Fibroblast of skin of left quadriceps (primary cell): Measurements from ENCODE around the gene GSTT2.
"Not testable (repeated sequence)": the region's sequence is repeated elsewhere in the genome, so short reads cannot be mapped to it uniquely, and the experiment has no call there.

Experiments used
- DNase-seq, 2 experiments: peaks; one replicate each; pipeline ENCODE4 v3.0.0-alpha.2; 2013; ENCODE audit warnings: low read depth in 2 of 2

Gene GSTT2

GRCh38 chr22:23974345-23974744 is 5.6 kb upstream of the GSTT2 start, which contains the start of gene DDT:
DDT (minus strand) TSS chr22:23974441; CDS start chr22:23974414, 27 bp downstream.
- DNase-seq: not testable (repeated sequence)

DNA sequence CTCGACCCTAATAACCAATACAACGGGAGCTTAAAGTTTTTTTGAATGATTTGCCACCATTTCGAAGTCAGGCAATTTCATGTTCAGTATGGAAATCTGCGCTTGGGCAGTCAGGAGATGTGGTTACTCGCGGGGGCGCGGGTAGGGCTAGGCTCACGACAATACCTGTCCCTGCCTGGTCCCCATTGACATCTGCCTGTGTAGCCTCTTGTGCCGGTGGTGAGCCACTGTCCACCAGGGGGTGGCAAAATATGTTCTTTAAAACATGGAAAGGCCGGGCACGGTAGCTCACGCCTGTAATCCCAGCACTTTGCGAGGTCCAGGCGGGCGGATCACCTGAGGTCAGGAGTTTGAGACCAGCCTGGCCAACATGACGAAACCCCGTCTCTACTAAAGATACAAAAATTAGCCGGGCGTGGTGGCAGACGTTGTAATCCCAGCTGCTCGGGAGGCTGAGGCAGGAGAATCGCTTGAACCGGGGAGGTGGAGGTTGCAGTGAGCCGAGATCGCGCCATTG is 5.0 kb upstream of the GSTT2 start:
- not testable (repeated sequence) for DNase-seq

DNA sequence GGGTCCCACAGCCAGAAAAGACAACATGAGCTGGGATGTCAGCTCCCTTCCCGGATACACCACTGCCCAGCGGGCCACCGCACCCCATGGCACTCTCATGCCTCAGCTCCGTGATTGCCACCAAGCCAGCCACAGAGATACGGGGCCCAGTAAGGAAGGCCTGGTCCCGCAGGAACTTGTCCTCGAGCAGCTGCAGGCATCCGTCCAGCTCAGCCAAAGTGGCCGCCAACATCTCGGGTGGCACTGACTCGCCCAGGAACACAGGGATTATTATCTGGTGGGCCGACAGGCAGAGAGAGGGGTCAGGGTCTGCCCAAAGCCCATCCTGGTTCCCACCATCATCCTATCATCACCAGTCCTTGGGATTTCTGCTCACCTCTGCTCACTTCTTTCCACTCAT is 2.6 kb upstream of the GSTT2 start:
- not testable (repeated sequence) for DNase-seq

GRCh38 chr22:23980567-23980966 is 633 bp downstream of the GSTT2 start:
- DNase-seq: not testable (repeated sequence)

DNA sequence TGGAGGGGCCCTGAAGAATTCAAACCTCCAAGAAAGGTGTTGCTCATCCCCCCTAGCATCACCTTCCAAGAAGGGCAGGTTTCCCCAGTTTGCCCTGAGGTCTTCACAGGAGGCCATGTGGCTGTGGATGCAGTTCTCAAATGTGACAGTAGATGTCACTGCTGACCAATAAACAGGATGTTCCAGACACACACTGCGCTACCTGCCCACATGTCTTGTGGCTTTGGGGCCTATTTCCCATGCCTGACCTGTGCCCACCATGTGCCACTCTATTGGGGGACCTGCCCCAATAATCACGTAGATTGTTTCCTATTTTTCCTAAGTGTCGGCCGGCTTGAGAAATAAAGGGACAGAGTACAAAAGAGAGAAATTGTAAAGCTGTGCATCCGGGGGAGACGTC is 4.5 kb downstream of the GSTT2 start:
- peak; percentile 1 to 4 for DNase-seq

- not testable (repeated sequence) for DNase-seq
Measured at GRCh38 chr22:23986089-23986488, 6.2 kb downstream of the GSTT2 start.

DNA sequence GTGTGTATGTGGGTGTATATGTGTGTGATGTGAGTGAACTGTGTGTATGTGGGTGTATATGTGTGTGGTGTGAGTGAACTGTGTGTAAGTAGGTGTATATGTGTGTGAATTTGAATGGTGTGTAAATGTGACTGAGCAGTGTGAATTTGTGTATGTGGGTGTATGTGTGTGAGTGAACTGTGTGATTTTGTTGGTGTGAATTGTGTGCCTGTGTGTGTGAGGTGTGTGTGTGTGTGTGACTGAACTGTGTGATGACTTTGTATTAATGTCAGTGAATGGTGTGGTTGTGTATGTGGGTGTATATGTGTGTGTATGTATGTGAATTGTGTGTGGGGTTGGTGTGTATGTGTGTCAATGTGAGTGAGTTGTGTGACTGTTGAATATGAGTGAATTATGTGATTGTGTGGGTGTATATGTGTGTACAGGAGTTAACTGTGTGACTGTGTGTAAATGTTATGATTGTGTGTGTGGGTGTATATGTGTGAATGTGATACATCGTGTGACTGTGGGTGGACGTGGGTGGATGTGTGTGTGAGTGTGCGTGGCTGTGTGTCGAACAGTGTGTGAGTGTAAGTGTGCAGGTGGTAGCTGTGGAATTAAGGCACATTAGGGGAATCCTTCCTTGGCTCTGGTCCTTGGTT is 6.7 kb downstream of the GSTT2 start:
- not testable (repeated sequence) for DNase-seq

DNA sequence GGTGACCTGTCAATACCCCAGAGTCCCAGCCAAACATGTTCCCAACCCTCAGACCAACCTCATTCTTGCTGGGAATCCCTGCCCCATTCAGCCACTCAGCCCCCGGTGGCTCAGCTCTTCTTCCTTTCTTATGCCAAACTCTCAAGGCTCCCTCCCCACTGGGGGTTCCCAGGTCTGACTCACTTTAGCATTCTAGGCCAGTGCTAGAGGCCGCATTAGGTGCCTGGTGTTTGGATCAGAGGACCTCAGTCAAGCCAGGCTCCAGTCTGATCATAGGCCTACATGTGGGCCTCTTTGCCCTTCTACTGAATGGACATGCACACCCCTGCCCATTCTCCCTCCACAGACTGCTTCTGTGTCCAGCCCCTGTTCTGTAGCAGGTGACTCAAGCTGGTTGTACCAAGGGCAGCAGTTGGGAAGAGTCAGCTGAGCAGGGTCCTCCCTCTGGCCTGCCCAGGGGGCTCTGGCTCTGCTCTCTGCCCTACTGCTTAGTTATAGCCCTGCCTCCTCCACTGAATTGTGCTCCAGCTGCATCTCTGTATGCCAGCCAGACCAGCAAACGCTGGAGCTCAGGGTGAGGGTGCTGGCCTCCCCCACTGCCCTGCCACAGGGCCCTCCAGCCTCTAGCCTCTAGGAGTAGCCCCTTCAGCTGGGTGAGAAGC is 9.8 kb downstream of the GSTT2 start:
- not testable (repeated sequence) for DNase-seq

GRCh38 chr22:23993080-23993479 is 13.1 kb downstream of the GSTT2 start:
- DNase-seq: not testable (repeated sequence)

DNA sequence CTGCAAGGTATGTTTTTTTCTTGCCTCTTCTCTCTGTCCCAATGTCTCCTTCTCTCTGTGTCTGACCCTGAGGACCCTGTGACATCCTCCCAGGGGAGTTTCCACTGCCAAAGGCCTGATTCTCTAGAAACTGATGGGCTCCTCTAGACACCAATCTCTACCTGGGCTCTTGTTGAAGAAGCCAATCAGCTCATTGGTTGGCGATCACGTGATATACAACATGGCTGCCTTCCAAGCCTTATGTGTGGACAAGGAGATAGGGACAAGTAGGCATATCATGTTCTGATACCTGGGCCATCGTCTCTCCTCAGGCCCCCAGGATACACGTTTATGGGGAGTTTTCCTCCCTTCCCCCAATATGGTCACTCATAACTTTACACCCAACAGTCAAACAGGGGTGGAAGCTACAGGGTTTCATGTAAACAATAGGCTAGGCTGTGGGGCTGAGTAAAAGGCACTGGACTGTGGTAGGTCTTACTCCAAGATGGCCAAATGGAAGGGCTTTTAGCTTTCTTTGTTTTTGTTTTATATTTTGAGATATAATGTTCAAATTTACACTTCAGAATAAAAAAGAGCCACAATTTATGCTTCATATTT is 13.7 kb downstream of the GSTT2 start:
- not testable (repeated sequence) for DNase-seq

GRCh38 chr22:23997092-23997491 is 17.2 kb downstream of the GSTT2 start:
- DNase-seq: no peak

- not testable (repeated sequence) for DNase-seq
Measured at GRCh38 chr22:23999779-24000178, 19.8 kb downstream of the GSTT2 start.

DNA sequence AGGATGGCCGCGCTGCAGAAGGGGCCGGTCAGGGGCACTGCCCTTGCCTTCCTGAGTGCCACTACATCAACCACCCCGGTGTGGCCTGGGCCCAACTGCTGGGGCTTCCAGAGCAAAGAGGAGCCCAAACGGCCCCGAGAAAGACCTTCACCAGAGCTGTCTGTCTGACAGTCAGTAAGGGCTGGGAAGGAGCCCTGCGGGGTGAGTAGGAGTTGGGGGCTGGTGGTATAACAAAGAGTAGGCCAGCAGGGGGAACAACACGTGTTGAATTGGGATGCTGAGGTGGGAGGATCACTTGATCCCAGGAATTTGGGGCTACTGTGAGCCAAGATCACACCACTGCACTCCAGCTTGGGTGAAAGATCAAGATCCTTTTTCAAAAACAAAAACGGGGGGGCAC is 21.4 kb downstream of the GSTT2 start:
- no peak for DNase-seq

DNA sequence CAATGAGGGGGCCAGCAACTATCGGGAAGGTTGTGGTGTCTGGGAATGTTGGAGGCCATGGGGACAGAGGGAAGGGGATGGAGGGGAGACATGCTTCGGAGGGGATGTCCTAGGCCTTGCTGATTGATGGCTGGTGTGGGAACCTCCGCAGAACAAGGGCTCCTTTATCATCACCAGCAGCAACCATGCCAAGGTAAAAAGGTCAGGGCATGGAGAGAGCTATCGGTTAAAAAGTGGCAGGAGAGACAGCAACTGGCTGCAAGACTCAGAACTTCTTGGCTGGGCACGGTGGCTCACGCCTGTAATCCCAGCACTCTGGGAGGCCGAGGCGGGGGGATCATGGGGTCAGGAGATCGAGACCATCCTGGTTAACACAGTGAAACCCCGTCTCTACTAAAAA is 22.3 kb downstream of the GSTT2 start:
- no peak for DNase-seq

DNA sequence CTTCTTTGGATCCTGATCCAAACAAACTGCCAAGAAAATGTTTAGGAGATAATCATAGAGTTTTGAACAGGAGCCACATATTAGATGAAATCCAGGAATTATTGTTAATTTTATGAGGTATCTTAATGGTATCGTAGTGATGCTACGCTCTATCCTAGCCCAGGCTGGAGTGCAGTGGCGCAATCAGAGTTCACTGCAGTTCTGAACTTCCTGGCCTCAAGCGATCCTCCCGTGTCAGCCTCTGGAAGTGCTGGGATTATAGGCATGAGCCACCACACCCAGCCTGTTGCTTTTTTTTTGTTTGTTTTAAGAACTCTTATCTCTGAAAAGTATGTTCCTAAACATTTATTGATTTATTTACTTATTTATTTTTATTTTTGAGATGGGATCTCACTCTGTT is 22.9 kb downstream of the GSTT2 start:
- DNase-seq: no peak

DNA sequence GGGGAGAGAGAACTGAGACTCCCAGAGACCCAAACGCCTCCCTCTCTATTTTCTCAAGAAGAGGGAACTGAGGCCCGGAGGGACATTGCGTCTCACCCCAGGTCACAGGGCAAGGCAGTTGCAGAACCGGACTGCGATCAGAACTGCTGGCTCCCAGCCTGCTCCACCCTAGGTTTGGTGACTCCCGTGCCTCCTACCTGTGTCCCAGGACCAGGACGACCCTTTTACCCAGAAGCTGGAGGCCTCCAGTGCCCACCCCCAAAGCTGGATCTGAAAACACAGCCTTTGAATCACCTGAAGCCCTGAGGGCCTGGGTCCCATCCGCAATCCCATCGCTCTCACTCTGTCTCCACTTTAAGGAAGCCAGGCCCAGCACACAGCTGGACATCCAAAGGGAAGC is 24.0 kb downstream of the GSTT2 start:
- DNase-seq: no peak

GRCh38 chr22:24005201-24005600 is 25.3 kb downstream of the GSTT2 start, which contains the start of gene GSTT4:
GSTT4 (minus strand) TSS chr22:24005453; CDS start chr22:24005356, 97 bp downstream.
- no peak for DNase-seq

DNA sequence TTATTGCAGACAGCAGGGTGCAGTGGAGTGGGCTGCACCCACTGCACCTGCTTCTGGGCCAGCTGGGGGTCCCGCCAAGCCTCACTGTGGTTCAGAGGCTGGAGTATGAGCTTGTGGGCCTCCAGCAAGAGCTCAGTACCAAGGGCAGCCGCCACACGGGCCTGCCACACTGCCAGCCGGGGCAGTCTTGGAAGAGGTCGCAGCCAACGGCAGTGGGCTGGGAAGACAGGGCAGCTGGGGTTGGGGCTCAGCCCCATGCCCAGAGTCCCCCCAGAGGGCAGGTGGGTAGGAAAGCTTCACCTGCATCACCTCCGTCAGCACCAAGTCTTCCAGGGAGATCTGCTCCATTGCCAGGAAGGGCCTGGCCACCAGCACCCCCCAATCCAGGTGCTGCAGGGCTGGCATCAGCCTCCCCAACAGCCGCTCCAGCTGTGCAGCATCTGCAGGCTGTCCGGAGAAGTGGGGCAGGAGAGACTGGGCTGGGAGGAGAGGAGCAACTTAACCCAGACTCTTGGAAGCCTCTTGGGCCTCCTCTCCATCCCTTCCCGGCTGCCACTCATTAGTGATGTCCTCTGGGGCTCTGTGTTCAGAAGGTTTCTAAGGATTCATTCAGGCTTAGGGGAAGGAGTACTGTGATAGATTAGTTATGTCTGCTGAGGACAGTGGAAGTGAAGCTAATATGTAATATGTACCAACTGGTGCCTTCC is 26.4 kb downstream of the GSTT2 start:
- no peak for DNase-seq

- no peak for DNase-seq
Measured at GRCh38 chr22:24006914-24007214, 26.9 kb downstream of the GSTT2 start.

- no peak for DNase-seq
Measured at GRCh38 chr22:24007253-24008021, 27.5 kb downstream of the GSTT2 start.

DNA sequence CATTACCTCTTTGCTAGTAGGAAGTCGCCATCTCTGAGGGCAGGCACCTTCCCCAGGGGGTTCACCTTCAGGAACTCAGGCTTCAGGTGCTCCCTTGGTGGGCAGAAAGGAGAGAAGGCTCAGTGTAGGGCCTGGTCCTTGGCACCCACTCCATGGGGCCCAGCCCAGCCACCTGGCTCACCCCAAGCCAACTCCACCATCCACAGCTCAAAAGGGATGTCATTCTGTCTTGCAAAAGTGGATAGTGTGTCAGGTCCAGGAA is 28.0 kb downstream of the GSTT2 start:
- no peak for DNase-seq
